D721Med (cell line): ENCODE data around the gene TAF1B.
"Not testable (repeated sequence)": the region's sequence is repeated elsewhere in the genome, so short reads cannot be mapped to it uniquely, and the experiment has no call there.

Experiments used
- DNase-seq: peaks from one replicate; pipeline ENCODE4 v3.0.0; 2011; ENCODE audit warnings: low spot score; ENCODE audit not compliant: insufficient read length
- FAIRE-seq: peaks from 2 replicates; lab custom pipeline; 2011; peaks lifted over from hg19 to GRCh38; lab: Jason Lieb, UNC
- CTCF ChIP-seq: IDR thresholded peaks from 2 replicates; pipeline ENCODE4 v1.5.1; 2012; ENCODE audit warnings: mild to moderate bottlenecking, control low read depth; ENCODE audit not compliant: insufficient read depth; ENCODE audit errors: missing control alignments

TAF1B gene

GRCh38 chr2:9844036-9844483, 786 bp downstream of the TAF1B start:
- no peak for TF ChIP-seq CTCF
- DNase-seq (no peak), FAIRE-seq (no peak)

GRCh38 chr2:9844576-9844975, 1.3 kb downstream of the TAF1B start:
- no peak for TF ChIP-seq CTCF
- FAIRE-seq (no peak), DNase-seq (no peak)

- DNase-seq (no peak), FAIRE-seq (no peak)
- TF ChIP-seq CTCF, result no peak
These were observed 3.3 kb downstream of the TAF1B start for GRCh38 chr2:9846554-9846953.

GRCh38 chr2:9847140-9847539, 3.9 kb downstream of the TAF1B start:
- no peak for DNase-seq

GRCh38 chr2:9852881-9853280, 9.6 kb downstream of the TAF1B start:
- FAIRE-seq, result no peak
- no peak for DNase-seq
- TF ChIP-seq CTCF, result no peak

More at GRCh38 chr2:9847140-9847539, 3.9 kb downstream of the TAF1B start:
- TF ChIP-seq CTCF, result no peak
- no peak for FAIRE-seq

GRCh38 chr2:9857814-9858729, 14.8 kb downstream of the TAF1B start:
- DNase-seq (no peak), FAIRE-seq (no peak)
- no peak for TF ChIP-seq CTCF

- DNase-seq, result no peak
- TF ChIP-seq CTCF, result no peak
- no peak for FAIRE-seq
These were observed 15.4 kb downstream of the TAF1B start for GRCh38 chr2:9858730-9859068.

GRCh38 chr2:9860922-9861580, 17.8 kb downstream of the TAF1B start:
- DNase-seq, FAIRE-seq: not testable (repeated sequence)
